Suprapubic skin (tissue), 4 donors: ENCODE results near the gene GRB10.

ENCODE experiments used
- EP300 ChIP-seq: sonication (generic); formaldehyde crosslinking; IDR thresholded peaks from one replicate; pipeline ENCODE4 v1.6.1; 2017; ENCODE audit warnings: antibody characterized with exemption
- POLR2A ChIP-seq, 2 donors: fragments of 450-650 bp; IDR thresholded peaks; one replicate each; pipeline ENCODE4 v1.6.1; 2017; ENCODE audit warnings: antibody characterized with exemption in 2 of 2, mild to moderate bottlenecking in 2 of 2, moderate library complexity in 2 of 2
- POLR2AphosphoS5 ChIP-seq, 3 donors: sonication (generic); formaldehyde crosslinking; IDR thresholded peaks; one replicate each; pipeline ENCODE4 v1.6.1; 2017; ENCODE audit warnings: antibody characterized with exemption in 3 of 3
- TF ChIP-seq, protein P1 (sequence below), 2 donors: fragments of 200-600 bp in 1 of 2; fragments of 450-650 bp in 1 of 2; sonication (generic) in 1 of 2; IDR thresholded peaks; one replicate each; pipeline ENCODE4 v1.5.1; 2016 to 2019; ENCODE audit warnings: antibody characterized with exemption in 2 of 2, mild to moderate bottlenecking in 1 of 2, moderate library complexity in 1 of 2

DNA sequence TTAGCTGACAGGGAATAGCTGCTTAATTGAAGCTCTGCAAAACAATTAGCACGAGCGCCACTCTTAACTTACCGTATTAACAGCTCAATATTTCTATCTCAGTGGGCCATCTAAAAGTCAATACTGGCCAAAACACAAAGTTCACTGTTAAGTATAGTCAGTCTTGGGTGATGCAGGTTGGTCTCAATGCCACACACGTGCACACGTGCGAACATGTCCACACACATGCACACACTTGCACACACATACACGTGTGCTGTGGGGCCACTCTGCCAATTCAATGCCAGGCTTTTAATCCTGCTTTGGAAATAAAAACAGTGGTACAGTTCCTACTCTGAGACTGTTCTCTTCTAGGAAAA is 105.1 kb downstream of the GRB10 start:
- TF ChIP-seq, protein P1, sequence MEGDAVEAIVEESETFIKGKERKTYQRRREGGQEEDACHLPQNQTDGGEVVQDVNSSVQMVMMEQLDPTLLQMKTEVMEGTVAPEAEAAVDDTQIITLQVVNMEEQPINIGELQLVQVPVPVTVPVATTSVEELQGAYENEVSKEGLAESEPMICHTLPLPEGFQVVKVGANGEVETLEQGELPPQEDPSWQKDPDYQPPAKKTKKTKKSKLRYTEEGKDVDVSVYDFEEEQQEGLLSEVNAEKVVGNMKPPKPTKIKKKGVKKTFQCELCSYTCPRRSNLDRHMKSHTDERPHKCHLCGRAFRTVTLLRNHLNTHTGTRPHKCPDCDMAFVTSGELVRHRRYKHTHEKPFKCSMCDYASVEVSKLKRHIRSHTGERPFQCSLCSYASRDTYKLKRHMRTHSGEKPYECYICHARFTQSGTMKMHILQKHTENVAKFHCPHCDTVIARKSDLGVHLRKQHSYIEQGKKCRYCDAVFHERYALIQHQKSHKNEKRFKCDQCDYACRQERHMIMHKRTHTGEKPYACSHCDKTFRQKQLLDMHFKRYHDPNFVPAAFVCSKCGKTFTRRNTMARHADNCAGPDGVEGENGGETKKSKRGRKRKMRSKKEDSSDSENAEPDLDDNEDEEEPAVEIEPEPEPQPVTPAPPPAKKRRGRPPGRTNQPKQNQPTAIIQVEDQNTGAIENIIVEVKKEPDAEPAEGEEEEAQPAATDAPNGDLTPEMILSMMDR (IDR thresholded peaks at IDR 0.05): no peak
- no peak for TF ChIP-seq POLR2A (IDR thresholded peaks at IDR 0.05)
- TF ChIP-seq POLR2AphosphoS5 (IDR thresholded peaks at IDR 0.05): no peak
- TF ChIP-seq EP300: no peak
